Measurements from ENCODE around the gene C2orf69. TPM values are rescaled to one million over a fixed set of nuclear protein-coding genes. Genes with fewer than 3 reads are reported as not detected.
"Not testable (repeated sequence)": the region's sequence is repeated elsewhere in the genome, so short reads cannot be mapped to it uniquely, and the experiment has no call there.

C2orf69 gene
- total RNA-seq, 1 experiment from 2014 or later, result 15.0 TPM

- intact Hi-C loops (cut with micrococcal nuclease), result loop anchor here (1.0 kb wide), 1 partner anchor 45 kb away; the partner anchor contains the start of genes MAIP1 and TYW5
- TSS peak; percentile 78 for BruUV-seq (replicated peaks)
- CTCF ChIA-PET, result no interaction called here
Observed at GRCh38 chr2:199910338-199911051, 598 bp upstream of the C2orf69 start.

GRCh38 chr2:199911877-199912161, 726 bp downstream of the C2orf69 start:
- peak overlapping the region; percentile 76 for H2AFZ ChIP-seq (ENCODE audit: low read length)
- H3K79me2 ChIP-seq (ENCODE audit: low read length), result peaks cover 51% of the 10 kb centered on the region
- CTCF ChIA-PET, result no interaction called here

More at GRCh38 chr2:199910338-199911051, 598 bp upstream of the C2orf69 start:
- Histone ChIP-seq H3K9ac (ENCODE audit: low read length) (peak overlapping the region; percentile 74), H3K9me2 (replicated peaks; ENCODE audit: low read length) (no peaks in the 10 kb centered on the region), H4K20me1 (ENCODE audit: low read length) (peaks cover 13% of the 10 kb centered on the region), H3K36me3 (ENCODE audit: low read depth, low read length) (peaks cover 13% of the 10 kb centered on the region; the same call in 1 of the 2 replicates), H3K4me1 (ENCODE audit: insufficient read depth, low read length) (peaks cover 16% of the 10 kb centered on the region), H3F3A (ENCODE audit: low read length, unreplicated experiment) (no peaks in the 10 kb centered on the region), H3K27ac (ENCODE audit: low read length) (peak overlapping the region; percentile 72), H3K27me3 (ENCODE audit: low read length) (no peaks in the 10 kb centered on the region), H3K4me2 (ENCODE audit: low read length) (peak overlapping the region; percentile 92), H3K79me2 (ENCODE audit: low read length) (peaks cover 38% of the 10 kb centered on the region), H3K9me3 (ENCODE audit: low read length) (no peaks in the 10 kb centered on the region), H3K4me3 (ENCODE audit: low read length) (peak overlapping the region; percentile 98), H2AFZ (ENCODE audit: low read length) (peak overlapping the region; percentile 100)
- DNase-seq (no peak), ATAC-seq (no peak)
- no peak for TF ChIP-seq EZH2phosphoT487 (IDR thresholded peaks at IDR 0.05; ENCODE audit: borderline replicate concordance, low read length)
- POLR2A ChIA-PET (ENCODE audit: unreplicated experiment), result interaction anchor here (0.6 kb wide), 1 partner anchor 628 kb away, joined by 4 read pairs; no protein-coding TSS in a partner anchor

GRCh38 chr2:199912553-199913114, 1.5 kb downstream of the C2orf69 start:
- BruUV-seq (replicated peaks); H3K27ac ChIP-seq (ENCODE audit: low read length); DNase-seq; CTCF ChIA-PET; intact Hi-C loops (cut with micrococcal nuclease); ATAC-seq; H2AFZ ChIP-seq (ENCODE audit: low read length); H3K9me2 ChIP-seq (replicated peaks; ENCODE audit: low read length); H3K27me3 ChIP-seq (ENCODE audit: low read length); H3K9me3 ChIP-seq (ENCODE audit: low read length); POLR2A ChIA-PET (ENCODE audit: unreplicated experiment); H3F3A ChIP-seq (ENCODE audit: low read length, unreplicated experiment): not testable (repeated sequence)
- Histone ChIP-seq H3K4me1 (ENCODE audit: insufficient read depth, low read length) (peaks cover 16% of the 10 kb centered on the region), H3K36me3 (ENCODE audit: low read depth, low read length) (peaks cover 33% of the 10 kb centered on the region), H3K79me2 (ENCODE audit: low read length) (peaks cover 60% of the 10 kb centered on the region), H4K20me1 (ENCODE audit: low read length) (peaks cover 13% of the 10 kb centered on the region), H3K4me3 (ENCODE audit: low read length) (peak overlapping the region; percentile 98), H3K4me2 (ENCODE audit: low read length) (peak overlapping the region; percentile 93), H3K9ac (ENCODE audit: low read length) (peak overlapping the region; percentile 86)

More at GRCh38 chr2:199911877-199912161, 726 bp downstream of the C2orf69 start:
- peak overlapping the region; percentile 98 for H3K4me3 ChIP-seq (ENCODE audit: low read length)
- BruUV-seq (replicated peaks), result no TSS peak
- POLR2A ChIA-PET (ENCODE audit: unreplicated experiment), result no interaction called here
- peaks cover 16% of the 10 kb centered on the region for H3K4me1 ChIP-seq (ENCODE audit: insufficient read depth, low read length)
- H3K36me3 ChIP-seq (ENCODE audit: low read depth, low read length), result peaks cover 25% of the 10 kb centered on the region
- peak overlapping the region; percentile 86 for H3K9ac ChIP-seq (ENCODE audit: low read length)
- 0 out of 2 replicates have a peak, but pooled peaks cover 3% of the 10 kb centered on the region for H3K9me3 ChIP-seq (ENCODE audit: low read length)
- intact Hi-C loops (cut with micrococcal nuclease), result loop anchor here (1.0 kb wide), 1 partner anchor 43 kb away; the partner anchor contains the start of genes MAIP1 and TYW5
- no peaks in the 10 kb centered on the region for H3F3A ChIP-seq (ENCODE audit: low read length, unreplicated experiment)
- no peaks in the 10 kb centered on the region for H3K27me3 ChIP-seq (ENCODE audit: low read length)
- no peaks in the 10 kb centered on the region for H3K9me2 ChIP-seq (replicated peaks; ENCODE audit: low read length)
- TF ChIP-seq CTCF (conservative IDR thresholded peaks at IDR 0.05; ENCODE audit: low read depth, low read length), result no peak
- peak overlapping the region; percentile 65 for H3K27ac ChIP-seq (ENCODE audit: low read length)
- DNase-seq (peak; percentile 25), ATAC-seq (no peak)
- peaks cover 13% of the 10 kb centered on the region for H4K20me1 ChIP-seq (ENCODE audit: low read length)
- peak overlapping the region; percentile 93 for H3K4me2 ChIP-seq (ENCODE audit: low read length)
